HG03103 (cell line): ENCODE data around the gene NENF.
A peak's percentile ranks its signal among the peaks of the same experiment; 100 is the strongest.

Experiments
- ATAC-seq: cut with Tn5 transposase; IDR thresholded peaks from one replicate; pipeline ENCODE4 v1.9.1; 2021; ENCODE audit warnings: low read depth; ENCODE audit not compliant: unreplicated experiment

NENF gene

DNA sequence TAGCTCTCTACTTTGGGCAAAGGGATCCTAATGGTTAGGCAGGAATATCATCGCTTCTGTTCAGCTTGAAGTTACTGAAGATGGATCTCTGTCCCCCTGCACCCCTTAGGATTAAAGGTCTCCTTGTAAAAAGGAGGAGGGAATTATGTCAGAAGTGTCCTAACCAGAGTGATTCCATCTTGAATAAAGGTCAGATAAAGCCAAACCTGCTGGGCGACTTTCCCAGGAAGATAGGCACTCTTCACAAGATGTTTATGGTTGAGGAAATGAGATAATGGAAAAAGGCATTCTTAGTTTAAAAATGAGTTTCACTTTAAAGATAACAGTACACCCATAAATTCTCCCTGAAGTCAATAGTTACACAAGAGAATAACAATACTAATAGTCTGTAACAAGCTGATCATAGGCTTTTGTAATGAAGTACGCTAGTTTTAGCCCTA is 1.7 kb upstream of the NENF start:
- ATAC-seq = no peak

DNA sequence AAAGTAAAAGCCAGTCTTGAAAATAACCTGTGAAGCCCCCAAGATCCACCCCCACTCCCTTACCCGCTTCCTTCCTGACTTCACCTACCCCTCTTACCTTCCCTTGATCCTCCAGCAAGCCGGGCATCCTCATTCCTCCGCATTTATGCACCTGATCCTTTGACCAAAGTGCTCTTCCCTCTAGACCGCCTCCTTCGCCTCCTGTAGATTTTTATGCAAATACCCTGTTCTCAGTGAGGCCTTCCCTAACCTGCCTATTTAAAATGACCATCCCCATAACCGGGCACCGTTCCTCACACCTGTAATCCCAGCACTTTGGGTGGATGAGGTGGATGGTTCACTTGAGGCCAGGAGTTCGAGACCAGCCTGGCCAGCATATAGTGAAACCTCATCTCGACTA is 1.1 kb upstream of the NENF start:
- no peak for ATAC-seq

DNA sequence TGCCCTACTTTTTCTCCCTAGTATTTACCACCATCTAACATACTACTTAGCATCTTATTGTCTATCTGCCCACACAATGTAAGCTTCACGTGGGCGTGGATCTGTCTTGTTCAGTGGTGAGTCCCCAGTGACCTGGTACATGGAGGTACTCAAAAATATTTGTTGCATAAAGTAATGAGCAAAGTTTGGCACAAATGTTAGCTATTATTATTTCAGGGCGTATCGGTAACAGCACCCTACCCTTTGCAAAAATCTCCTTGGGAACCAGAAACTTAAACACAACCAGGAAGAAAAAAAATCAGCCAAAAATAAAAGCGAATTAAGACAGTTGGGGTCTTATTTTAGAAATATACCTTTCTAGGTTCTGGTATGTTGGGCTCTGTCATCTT is 454 bp upstream of the NENF start:
- ATAC-seq = no peak

DNA sequence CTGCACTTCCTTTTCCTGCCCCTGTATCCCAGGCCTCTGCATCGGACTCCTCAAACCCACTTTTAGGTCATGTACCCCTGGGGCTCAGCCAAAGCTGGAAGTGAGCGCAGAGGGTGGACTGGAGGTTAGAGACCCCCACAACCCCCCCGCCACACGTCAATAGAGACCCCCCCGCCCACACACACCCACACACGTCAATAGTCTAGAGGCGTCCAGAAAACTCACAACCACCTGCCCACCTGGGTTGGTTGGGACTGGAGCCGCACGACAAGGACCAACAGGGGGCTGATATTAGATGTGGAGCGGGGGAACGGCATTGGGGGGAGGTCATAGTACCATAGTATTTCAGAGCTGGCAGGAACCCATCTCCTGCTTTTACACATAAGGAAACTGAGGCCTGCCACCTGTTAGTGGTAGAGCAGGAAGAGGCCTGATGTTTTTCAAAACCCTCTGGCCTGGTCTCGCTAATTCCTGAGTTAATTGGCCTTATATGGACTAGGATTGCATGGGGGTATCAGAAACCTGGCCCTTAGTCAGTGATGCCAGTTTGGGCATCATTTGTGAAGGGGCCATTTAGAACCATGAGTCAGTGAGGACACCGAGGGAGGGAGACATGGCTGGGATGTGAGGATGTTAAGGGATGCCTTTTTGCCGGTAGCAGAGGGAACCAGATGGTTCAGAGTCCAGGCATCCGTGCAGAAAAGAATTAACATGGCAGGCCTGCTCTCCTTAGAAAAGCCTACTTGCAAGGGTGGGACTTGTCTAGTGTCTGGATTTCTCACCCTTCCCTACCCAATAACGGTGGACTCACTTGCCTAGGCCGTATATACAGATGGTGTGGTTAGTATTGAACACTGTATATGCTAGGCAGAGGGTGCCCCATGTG is 1.1 kb downstream of the NENF start:
- ATAC-seq = no peak

DNA sequence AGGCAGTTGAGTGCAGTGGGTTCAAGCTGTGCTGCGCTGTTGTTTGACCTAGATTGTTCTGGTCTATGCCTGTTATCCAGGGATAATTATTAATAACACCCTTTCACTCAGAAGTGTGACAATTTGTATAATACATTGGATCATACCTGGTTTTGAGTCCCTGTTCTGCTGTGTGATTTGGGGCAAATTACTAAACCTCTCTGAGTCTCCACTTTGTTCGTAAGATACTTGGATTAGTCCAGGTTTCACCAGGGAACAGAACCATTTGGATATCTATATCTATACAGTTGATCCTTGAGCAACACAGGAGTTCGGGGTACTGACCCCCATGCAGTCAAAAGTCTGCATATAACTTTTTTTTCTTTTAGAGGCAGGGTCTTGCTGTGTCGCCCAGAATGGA is 2.3 kb downstream of the NENF start:
- ATAC-seq = no peak

DNA sequence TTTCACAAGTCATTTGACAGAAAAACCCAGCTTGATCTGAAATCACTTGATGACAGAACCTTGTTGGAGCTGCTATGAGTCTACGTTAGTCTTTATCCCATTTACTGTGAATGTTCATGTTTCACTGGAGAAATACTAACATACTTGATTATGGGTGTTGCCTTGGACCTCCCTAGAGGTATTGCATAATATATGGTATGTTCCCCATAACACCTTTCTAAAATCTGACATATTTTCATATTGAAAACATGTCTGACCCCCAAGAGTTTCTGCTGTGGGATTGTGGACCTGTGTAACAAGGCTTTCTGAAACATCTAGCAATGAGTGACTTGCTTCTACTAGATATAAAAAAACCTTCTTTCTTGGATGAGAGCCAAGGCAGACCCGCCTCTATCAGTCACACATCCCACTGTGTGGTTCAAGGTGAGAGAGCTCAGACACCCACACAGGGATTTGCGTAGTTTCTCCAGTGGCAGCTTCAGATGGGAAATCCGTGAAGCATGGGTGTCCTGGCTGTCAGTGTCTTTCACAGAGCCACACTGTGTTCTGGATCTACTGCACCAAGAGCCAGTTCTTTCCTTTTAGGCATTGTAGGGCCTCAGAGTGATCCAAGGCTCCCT is 4.6 kb downstream of the NENF start:
- no peak for ATAC-seq

DNA sequence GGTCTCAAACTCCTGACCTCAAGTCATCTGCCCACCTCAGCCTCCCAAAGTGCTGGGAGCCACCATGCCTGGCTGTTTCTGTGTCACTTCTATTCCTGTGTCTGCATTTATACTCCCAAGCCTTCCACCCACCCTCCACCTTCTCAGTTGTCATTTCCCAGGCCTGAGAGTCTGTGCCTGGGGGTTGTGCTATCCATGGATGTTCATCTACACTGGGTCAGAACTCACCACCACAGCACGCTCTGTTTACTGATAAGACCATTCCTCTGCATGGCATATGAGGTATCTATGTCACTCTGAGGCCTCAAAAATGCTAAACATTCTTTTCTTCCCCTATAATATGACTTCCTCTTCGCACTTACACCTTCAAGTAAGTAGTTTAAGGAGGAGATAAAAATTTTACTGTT is 6.1 kb downstream of the NENF start:
- no peak for ATAC-seq

DNA sequence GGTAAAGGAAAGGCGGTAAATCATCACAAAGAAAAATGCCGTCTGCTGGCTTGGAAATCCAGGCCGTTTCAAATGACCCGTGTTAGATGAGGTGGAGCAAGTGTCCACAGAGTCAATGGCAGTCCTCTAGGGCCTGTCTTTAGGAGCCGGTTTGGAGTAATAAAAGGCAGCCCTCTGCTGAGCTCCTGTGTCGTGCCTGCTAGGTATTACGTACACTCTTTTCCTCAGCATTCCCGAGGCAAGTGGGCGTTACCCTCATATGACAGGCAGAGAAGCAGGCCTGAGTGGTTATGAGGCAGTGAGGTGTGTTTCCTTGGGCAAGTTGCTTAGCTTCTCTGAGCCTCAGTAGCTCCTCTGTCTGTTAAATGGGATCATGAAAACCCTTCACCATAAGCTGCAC is 7.7 kb downstream of the NENF start:
- ATAC-seq = no peak

DNA sequence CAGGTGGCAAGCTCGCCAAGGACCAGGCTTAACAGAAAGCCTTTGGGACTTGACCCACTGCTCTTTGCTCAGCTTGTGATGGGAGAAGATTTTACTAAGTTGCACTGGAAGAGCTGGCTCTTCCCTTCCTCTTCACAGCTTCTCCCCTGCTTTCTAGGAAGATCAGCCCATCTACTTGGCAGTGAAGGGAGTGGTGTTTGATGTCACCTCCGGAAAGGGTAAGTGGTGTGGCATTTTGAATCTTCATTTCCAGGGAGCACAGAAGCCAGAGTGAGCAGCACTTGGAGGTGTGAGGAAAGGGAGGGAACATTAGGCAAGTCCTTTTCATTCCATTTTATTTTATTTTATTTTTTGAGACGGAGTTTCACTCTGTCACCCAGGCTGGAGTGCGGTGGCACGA is 9.7 kb downstream of the NENF start:
- ATAC-seq = no peak

DNA sequence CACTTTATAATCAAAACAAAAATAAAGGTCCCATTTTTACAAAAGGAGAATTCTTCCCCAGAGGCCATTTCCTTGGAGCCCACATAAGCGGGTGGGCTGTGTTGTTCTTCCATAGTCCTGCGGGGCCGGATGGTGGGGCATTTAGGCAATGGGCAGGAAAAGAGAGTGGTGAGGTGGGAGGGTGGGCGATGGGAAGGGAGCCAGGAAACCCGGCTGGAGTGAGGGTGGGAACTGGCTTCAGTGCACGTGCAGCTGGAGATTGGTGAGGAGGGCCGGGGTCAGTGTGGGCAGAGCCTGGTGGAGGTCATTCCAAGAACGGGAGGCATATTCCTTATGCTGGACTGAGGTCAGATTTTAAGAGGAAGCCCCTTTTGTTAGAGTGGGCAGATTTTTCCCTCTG is 13.6 kb downstream of the NENF start:
- ATAC-seq = no peak

DNA sequence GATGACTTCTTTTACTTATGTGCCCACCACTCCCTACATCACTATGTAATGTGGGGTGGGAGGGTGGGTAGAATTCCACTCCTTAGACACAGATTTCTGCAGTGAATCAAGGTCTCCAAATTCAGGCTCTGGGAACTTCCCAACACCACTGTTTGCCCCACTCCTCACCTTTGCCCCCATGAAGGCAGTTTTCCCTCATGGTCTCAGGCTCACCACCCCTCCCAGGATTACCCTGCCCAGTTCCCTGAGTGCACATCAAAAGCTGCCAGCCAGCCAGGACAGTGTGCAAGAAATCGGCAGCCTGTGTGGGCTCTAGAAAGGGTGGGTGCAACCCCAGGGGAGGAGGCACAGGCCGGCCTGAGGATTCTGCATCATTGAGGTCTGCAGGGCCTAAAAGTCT is 14.8 kb downstream of the NENF start:
- no peak for ATAC-seq

DNA sequence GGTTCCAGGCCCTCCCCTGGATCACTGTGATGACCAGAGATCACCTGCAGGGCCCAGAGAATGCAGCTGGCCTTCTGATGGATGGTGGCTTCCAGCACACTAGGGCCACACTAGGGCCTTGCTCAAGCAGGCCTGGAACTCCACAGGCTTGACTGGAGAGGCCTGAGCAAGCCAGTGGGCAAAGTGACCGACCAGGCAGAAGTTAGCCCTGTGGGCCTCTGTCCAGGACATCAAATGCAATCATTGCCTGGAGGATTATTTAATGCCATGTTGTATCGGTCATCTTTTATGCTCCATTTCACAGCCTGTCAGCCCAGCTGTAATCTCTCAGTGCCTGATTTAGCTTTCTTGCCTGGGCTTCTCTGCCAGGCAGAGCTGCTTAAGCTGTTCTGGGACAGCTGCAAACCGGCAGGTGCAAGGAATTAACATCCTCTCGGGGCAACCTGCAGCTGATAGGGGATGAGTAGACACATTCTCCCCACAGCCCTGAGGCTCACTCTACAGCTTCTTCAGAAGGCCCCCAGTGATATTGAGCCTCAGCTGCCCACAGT is 17.7 kb downstream of the NENF start:
- ATAC-seq = no peak

DNA sequence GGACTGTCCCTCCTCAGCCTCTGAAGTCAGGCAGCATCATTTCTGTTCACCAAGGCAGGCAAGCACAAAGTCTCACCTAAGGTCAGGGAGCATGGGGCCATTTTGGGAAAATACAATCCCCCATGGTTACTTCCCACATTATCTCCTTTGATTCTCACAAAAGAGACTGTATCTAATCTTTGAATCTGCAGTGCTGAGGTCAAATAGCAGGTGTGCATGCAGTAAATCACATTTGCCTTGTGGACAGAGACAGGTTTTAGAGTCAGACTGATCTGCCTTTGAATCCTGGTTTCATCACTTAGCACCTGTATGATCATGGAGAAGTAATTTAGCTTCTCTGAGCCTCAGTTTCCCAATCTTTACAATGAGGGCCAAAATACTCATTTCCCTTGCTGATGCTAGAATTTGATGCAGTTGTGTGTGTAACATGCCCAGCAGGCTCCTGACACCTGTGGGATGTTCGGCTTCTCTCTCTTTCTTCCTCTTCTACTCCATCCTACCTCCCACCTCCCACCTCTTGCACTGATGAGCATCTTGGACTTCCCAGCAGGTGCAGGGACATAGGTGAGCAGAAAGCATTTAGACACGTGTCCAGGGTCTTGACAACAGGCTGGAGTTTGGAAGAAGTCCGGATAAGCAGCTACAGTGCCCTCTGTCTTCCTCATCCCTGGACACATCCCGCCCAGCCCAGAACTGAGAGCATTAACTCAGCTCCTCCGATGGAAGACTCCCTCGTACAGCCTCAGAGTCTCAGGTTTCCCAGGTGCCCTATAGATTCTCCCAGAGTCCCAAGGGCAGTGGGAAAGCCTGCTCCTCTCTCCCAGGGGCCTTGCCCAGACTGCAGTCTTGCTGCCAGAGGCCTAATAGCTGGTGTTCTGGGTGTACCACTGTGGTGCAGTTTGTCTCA is 18.9 kb downstream of the NENF start:
- no peak for ATAC-seq

DNA sequence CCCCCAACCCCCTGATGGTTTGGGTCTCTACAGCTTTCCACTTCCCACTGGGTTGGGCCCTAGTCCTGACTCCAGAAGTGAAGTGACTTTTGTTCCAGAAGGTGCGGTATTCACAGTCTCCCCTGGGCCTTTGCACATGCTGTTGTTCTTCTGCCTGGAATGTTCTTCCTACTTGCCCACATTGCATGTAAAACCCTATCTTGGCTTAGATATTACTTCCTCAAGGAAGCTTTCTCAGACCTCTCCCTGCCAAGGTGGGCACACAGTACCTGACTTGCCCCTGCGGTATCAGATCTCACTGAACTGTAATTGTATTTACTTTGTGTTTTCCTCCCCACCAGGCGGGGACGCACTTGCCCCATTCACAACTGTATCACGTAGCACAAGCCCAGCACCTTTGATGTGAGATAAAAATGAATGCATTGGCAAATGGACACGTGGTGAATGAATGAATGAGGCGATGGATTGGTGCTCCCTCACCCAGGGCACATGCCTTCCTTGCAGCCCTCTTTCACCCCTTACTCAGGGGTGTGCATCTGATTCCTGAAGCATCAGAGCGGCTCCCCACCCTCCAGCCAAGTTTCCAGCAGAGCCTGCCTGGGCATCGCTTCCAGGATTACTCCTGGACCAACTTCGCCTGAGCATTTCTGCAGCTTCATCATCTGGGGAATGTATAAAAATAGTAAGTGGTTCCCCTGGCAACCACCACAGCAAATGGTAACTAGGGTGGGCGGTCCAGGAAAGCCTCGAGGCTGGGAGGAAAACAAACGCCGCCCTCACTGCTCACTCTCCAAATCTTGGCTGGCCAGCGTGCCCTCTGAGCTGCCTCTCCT is 19.8 kb downstream of the NENF start:
- no peak for ATAC-seq

DNA sequence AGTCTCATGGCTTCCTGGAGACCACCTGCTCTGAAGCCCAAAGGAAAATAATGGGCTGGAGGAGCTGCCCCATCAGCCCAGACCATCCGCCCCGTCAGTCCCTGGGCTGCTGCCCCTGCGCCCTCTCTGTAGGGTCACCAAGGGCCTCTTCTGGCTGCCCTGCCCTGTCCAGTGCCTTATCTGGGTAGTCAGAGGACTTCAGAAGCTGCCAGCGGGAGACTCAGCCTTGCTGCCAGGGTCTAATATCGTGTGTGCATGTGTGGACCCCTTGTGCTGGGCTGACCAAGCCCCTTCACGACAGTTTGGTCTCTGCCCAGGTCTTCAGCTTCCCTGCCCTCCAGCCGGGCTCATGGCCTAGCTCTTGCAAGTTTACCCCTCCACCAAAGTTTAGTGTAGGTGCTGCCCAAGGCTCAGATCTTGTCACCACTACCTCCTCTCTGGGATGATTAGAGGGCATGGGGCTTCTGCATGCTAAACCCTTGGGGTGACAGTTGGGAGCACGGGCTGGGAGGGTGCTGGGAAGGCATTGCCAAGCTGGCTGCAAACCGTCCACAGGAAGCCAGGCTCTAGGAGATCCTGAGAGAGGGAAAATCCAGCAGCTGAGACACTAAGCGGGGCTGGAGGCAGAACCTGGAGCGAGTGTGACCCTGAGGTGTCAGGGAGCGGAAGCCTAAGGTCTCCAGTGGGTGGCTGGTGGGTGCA is 20.6 kb downstream of the NENF start:
- no peak for ATAC-seq

DNA sequence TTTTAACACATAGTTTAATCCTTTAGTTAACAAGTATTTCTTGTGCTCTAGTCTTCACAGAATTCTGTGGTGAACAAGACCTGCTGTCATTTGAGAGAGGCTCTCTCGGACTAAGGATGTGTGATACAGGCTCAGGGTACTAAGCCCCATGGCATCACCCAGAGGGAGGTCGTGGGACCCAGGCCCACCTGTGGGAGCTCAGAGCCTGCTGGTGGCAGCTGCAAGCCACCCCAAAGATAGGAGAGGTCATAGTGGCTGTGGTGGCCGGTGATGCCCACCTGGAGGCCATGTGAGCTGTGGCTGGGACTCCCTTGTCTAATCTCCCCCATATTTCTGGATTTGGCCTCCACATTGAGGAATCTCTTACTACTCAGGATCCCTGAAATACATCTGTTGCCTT is 22.0 kb downstream of the NENF start:
- no peak for ATAC-seq

DNA sequence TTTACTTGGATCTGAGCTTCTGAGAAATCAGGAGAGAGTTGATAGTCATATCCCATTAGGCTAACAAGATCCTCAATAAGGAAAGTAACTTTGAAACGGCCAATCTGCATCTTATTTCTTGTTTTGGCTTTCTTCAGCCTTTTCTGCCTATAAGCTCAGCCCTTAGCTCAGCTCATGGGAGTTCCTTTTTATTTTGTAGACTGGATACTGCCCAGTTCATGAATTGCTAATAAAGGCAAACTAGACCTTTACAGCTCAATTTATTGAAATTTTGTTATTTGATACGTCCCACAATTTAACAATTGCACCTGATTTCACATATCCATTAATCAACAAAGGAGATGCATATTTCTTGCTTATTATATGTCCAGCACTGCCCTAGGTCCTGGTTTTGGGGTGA is 22.7 kb downstream of the NENF start:
- ATAC-seq = no peak

DNA sequence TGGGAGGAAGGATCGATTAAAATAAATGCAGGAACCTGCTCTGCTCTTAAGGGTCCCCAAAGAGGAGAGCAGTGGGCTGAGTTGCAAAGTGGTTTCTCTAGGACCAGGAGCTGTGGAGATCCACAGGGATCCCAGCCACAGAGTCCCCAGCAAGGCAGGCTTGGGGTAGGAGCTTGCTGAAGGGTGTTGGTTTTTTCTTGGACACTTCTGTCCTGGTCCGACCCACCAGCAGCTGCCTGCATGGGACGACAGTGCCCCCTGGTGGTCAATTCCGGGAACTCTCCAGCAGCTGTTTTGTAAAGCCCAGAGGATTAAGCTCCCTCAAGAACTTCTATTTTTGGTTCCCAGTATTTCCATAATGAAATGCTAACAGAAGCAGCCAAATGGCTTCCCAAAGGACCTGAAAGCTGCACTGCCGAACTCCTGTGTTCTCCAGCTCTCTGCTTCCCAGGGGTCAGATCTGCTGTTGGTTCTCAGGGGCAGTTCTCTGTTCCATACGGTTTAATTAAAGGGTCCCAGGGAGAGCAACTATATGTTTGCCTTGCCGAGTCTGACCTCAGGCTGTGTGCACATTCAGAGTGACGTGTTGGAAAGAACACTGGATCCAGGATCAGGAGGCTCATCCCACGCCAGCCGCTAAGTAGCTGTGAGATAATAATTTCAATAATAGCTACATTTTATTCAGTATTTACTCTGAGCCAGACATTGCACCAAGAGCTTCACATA is 23.2 kb downstream of the NENF start:
- ATAC-seq = peak; percentile 72
